ENCODE results near the gene DNAJC5. TPM values are rescaled to one million over a fixed set of nuclear protein-coding genes. Genes with fewer than 3 reads are reported as not detected.
"Not testable (repeated sequence)": the region's sequence is repeated elsewhere in the genome, so short reads cannot be mapped to it uniquely, and the experiment has no call there.

DNAJC5 gene
- total RNA-seq, 2 experiments from 2014 or later: 30.1 to 34.3 TPM

DNA sequence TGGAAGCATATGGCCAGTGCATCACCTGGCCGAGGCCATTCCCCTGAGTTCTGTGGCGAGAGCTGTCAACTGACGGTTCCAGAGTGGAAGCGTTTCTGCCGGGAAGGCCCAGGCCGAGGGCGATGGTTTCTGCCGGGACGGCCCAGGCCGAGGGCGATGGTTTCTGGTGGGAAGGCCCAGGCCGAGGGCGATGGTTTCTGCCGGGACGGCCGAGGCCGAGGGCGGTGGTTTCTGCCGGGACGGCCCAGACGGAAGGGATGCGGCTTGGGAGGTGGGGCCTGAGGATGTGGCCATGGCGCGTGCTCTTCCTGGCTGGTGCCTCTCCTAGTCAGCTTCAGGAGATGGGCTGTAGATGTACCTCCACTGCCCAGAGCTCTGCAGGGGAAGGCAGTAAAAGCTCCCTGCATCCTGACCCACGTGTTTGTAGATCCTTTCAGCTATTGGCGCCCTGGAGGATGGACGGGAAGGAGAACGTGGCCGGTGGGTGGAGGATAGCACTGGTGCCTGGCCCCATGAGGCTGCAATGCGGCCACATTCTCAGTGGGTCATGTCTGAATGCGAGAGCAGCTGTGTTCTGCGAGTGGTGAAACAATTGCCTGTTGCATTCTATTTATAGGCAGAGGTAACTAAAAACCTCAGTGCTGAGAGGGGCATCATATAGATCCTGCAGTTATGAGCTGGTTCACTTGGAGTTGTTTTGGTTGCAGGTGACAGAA, 17.0 kb upstream of the DNAJC5 start:
- ChIA-PET POLR2A (no interaction called here), CTCF (interaction anchor here (0.7 kb wide), 1 partner anchor 101 kb away, joined by 3 read pairs; the partner anchor contains the start of gene SAMD10)
- ATAC-seq: no peak
- Mint-ChIP-seq H3K4me1 (peaks cover 9% of the 10 kb centered on the region), H3K27ac (no peak overlapping the region), H3K27me3 (no peaks in the 10 kb centered on the region), H3K4me3 (no peak overlapping the region), H3K9me3 (ENCODE audit: low read depth) (no peaks in the 10 kb centered on the region), H3K36me3 (ENCODE audit: low read depth) (peaks cover 31% of the 10 kb centered on the region)
- intact Hi-C loops (cut with DNase I, micrococcal nuclease): no loop called here
- no peak for DNase-seq

GRCh38 chr20:63878899-63879663, 15.8 kb upstream of the DNAJC5 start:
- ChIA-PET POLR2A (no interaction called here), CTCF (no interaction called here)
- DNase-seq (no peak), ATAC-seq (no peak)
- Mint-ChIP-seq H3K4me3 (no peak overlapping the region), H3K27me3 (no peaks in the 10 kb centered on the region), H3K36me3 (ENCODE audit: low read depth) (peaks cover 26% of the 10 kb centered on the region), H3K9me3 (ENCODE audit: low read depth) (no peaks in the 10 kb centered on the region), H3K27ac (no peak overlapping the region), H3K4me1 (no peaks in the 10 kb centered on the region)
- intact Hi-C loops (cut with DNase I, micrococcal nuclease): no loop called here

DNA sequence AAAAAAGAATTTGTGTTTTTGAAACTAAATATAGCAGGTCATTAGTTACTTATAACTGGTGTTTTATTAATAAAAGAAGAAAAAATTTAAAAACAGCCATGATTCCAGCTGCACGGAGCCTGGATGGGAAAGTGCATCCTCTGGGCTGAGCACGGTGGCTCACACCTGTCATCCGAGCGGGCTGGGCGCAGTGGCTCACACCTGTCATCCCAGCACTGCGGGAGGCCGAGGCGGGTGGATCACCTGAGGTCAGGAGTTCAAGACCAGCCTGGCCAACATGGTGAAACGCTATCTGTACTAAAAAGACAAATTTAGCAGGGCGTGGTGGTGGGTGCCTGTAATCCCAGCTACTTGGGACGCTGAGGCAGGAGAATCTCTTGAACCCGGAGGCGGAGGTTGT, 14.0 kb upstream of the DNAJC5 start:
- H3K9me3 Mint-ChIP-seq (ENCODE audit: low read depth); POLR2A ChIA-PET; H3K27me3 Mint-ChIP-seq; H3K27ac Mint-ChIP-seq; H3K4me1 Mint-ChIP-seq; ATAC-seq; intact Hi-C loops (cut with DNase I, micrococcal nuclease); H3K4me3 Mint-ChIP-seq; DNase-seq: not testable (repeated sequence)
- CTCF ChIA-PET: interaction anchor here (0.8 kb wide), 1 partner anchor 13 kb away, joined by 3 read pairs; no protein-coding TSS in a partner anchor
- H3K36me3 Mint-ChIP-seq (ENCODE audit: low read depth): peaks cover 19% of the 10 kb centered on the region

DNA sequence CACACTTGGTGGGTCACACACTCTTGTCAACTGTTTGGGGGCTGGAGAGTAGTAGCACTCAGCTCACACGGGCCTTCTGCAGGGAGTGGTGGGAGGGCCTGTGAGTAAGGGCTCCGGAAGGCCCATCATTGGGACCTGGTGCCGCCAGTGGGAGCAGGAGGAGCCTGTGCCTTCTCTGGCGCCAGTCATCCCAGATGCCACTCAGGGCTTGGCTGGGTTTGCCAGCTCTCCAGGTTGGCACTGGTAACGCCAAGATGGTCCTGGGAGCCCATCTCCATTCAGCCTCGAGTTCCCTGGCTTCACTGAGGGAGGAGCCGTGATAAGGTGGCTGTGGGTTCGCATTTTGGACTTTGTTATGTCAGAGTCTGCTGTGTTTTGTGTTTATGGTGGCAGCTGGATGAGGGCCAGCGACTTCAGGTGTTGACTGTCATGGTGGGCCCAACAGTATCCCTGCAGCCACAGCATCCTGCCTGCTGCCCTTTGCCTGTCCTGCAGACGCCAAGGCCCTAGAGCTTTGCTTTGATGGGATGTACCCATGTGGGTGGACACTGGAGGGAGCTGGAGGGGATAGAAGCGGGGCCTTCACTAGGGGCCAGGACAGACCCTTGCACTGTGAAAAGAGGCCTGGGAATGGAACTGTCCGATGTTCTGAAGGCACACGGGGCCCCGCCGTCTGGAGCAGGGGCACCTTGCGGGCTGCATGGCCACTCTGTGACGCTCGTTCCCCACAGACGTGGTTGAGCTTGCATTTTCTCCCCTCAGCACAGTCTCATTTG, 13.3 kb upstream of the DNAJC5 start:
- no peak overlapping the region for H3K4me3 Mint-ChIP-seq
- ChIA-PET POLR2A (no interaction called here), CTCF (interaction anchor here (0.8 kb wide), 1 partner anchor 12 kb away, joined by 3 read pairs; no protein-coding TSS in a partner anchor)
- no peak overlapping the region for H3K27ac Mint-ChIP-seq
- no peaks in the 10 kb centered on the region for H3K4me1 Mint-ChIP-seq
- ATAC-seq: no peak
- no peaks in the 10 kb centered on the region for H3K27me3 Mint-ChIP-seq
- peaks cover 15% of the 10 kb centered on the region for H3K36me3 Mint-ChIP-seq (ENCODE audit: low read depth)
- DNase-seq: no peak
- intact Hi-C loops (cut with DNase I, micrococcal nuclease): no loop called here
- H3K9me3 Mint-ChIP-seq (ENCODE audit: low read depth): no peaks in the 10 kb centered on the region

DNA sequence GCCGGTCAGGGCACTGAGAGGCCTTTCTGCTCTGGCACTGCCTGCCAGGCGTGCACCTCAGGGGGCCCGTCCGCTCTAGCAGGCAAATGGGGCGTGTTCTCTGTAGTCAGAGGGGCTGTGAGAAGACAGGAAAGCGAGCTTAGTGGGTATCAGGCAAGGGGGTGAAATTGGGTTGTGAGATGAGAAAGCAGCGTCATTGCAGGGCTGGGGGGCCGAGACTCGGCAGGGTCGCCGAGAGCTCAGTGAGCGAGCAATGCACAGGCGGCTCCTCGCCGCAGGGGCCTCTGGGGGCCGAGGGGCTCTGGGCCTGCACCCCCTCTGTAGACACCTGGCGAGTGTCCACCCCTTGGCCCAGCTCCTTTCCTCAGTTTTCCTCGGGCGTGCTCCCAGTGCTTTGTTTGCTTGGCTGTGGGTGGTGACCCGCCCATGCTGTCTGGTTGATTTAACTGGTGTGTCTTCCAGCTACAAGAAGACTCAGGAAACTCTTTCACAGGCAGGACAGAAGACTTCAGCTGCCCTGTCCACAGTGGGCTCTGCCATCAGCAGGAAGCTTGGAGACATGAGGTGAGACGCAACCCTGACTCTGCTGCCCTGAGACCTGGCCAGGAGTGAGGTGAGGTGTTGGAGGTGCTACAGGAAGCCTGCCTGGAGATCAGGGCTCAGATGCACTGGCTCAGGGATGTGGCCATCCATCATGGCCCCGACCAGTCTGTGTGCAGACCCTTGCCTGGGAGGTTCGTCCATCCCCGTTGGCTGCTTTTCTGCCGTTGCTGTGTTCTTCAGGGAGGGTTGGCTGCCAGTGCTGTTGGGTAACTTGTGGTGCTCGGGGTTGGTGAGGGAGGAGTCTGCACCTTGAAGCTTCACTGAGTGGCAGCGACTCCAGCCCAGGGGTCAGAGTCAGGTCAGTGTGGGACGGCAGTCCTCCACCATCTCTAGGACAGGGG, 12.4 kb upstream of the DNAJC5 start:
- Mint-ChIP-seq H3K4me3 (no peak overlapping the region), H3K36me3 (ENCODE audit: low read depth) (peaks cover 17% of the 10 kb centered on the region), H3K27me3 (no peaks in the 10 kb centered on the region), H3K9me3 (ENCODE audit: low read depth) (no peaks in the 10 kb centered on the region), H3K4me1 (no peaks in the 10 kb centered on the region), H3K27ac (no peak overlapping the region)
- DNase-seq: no peak
- CTCF ChIA-PET: no interaction called here
- intact Hi-C loops (cut with DNase I, micrococcal nuclease): no loop called here
- POLR2A ChIA-PET: no interaction called here
- no peak for ATAC-seq

GRCh38 chr20:63883201-63883593, 11.7 kb upstream of the DNAJC5 start:
- H3K9me3 Mint-ChIP-seq (ENCODE audit: low read depth): no peaks in the 10 kb centered on the region
- ATAC-seq: no peak
- no peaks in the 10 kb centered on the region for H3K4me1 Mint-ChIP-seq
- ChIA-PET POLR2A (no interaction called here), CTCF (no interaction called here)
- H3K27me3 Mint-ChIP-seq: no peaks in the 10 kb centered on the region
- no peak for DNase-seq
- H3K27ac Mint-ChIP-seq: no peak overlapping the region
- intact Hi-C loops (cut with DNase I, micrococcal nuclease): no loop called here
- no peak overlapping the region for H3K4me3 Mint-ChIP-seq
- H3K36me3 Mint-ChIP-seq (ENCODE audit: low read depth): peaks cover 18% of the 10 kb centered on the region

GRCh38 chr20:63884506-63885263, 10.2 kb upstream of the DNAJC5 start:
- no peak overlapping the region for H3K27ac Mint-ChIP-seq
- no peak for DNase-seq
- intact Hi-C loops (cut with DNase I, micrococcal nuclease): no loop called here
- no peak for ATAC-seq
- ChIA-PET POLR2A (no interaction called here), CTCF (no interaction called here)
- H3K4me1 Mint-ChIP-seq: no peaks in the 10 kb centered on the region
- H3K4me3 Mint-ChIP-seq: no peak overlapping the region
- H3K27me3 Mint-ChIP-seq: no peaks in the 10 kb centered on the region
- H3K36me3 Mint-ChIP-seq (ENCODE audit: low read depth): peaks cover 23% of the 10 kb centered on the region
- no peaks in the 10 kb centered on the region for H3K9me3 Mint-ChIP-seq (ENCODE audit: low read depth)

DNA sequence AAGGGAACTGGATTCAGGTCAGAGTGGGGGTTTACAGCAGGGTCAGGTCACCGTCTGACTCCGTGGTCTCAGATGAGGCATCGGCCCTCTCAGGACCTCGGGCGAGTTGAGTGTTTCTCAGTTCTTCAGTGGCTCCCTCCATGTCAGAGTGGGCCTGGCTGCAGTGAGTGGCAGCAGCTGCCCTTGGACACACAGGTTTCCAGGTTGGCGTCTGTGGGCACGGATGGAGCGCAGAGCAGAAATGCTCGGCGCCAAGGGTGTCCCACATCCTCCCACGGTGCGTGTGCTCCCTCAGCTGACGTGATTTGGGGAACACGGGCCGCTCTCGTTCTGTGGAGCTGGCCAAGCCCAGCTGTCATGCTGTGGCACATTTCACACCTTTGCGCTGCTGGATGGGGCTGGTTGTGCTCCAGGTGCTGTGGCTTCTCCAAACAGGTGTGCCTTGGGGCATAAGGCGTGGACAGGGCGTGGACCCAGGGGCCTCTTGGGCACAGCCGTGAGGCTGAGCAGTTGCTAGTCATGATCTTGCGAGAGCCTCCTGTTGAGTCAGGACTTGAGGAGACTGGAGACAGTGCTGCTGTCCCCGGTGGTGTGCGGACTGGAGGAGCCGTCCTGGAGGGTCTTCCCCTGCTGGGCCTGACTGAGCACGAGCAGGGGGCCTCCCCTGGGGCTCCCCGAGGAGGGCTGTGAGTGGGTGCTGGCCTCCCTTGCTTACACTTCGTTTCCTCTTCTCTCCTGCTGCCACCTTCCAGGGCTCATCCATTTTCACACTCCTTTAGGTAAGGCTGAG, 9.5 kb upstream of the DNAJC5 start:
- DNase-seq: no peak
- no peaks in the 10 kb centered on the region for H3K4me1 Mint-ChIP-seq
- intact Hi-C loops (cut with DNase I, micrococcal nuclease): no loop called here
- no peak overlapping the region for H3K4me3 Mint-ChIP-seq
- H3K27me3 Mint-ChIP-seq: no peaks in the 10 kb centered on the region
- CTCF ChIA-PET: no interaction called here
- H3K9me3 Mint-ChIP-seq (ENCODE audit: low read depth): no peaks in the 10 kb centered on the region
- H3K27ac Mint-ChIP-seq: no peak overlapping the region
- POLR2A ChIA-PET: no interaction called here
- no peak for ATAC-seq
- peaks cover 25% of the 10 kb centered on the region for H3K36me3 Mint-ChIP-seq (ENCODE audit: low read depth)

DNA sequence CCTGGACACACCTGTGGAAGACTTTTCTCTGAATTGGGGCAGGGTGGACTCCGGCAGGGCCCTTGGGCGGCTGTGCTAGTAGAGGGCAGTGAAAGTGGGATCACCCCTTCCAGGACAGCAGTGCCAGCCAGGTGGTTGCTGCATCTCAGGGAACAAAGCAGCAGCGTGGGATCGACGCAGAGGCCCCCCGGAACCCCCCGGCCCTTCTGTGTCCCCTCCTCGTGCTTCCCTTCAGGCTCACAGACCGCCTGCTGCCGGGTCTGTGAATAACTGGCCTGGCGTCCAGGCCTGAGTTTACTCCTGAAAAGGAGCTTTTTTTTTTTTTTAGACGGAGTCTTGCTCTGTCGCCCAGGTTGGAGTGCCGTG, 8.9 kb upstream of the DNAJC5 start:
- Mint-ChIP-seq H3K9me3 (ENCODE audit: low read depth) (no peaks in the 10 kb centered on the region), H3K4me3 (no peak overlapping the region), H3K36me3 (ENCODE audit: low read depth) (peaks cover 28% of the 10 kb centered on the region), H3K27me3 (no peaks in the 10 kb centered on the region), H3K27ac (no peak overlapping the region), H3K4me1 (no peaks in the 10 kb centered on the region)
- intact Hi-C loops (cut with DNase I, micrococcal nuclease): no loop called here
- CTCF ChIA-PET: no interaction called here
- ATAC-seq (no peak), DNase-seq (no peak)
- POLR2A ChIA-PET: no interaction called here

DNA sequence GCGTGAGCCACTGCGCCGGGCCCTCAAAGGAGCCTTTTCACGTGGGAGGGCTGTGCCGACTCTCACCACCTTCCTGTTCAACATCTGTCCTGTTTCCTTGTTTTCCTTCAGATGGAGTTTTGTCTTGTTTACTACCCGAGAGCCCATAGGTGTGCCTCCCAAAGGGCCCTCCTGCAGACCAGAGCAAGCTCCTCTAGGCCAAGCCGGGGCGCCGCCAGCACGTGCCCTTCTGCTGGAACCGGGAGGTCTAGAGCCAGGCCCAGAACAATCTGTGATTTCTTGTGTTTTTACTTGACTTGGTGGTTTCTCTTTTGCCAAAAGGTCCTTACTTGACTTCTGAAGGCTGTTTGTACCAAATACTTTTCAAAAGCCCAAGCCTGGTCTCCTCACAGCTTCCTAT, 8.0 kb upstream of the DNAJC5 start:
- Mint-ChIP-seq H3K36me3 (ENCODE audit: low read depth) (peaks cover 29% of the 10 kb centered on the region), H3K27me3 (no peaks in the 10 kb centered on the region), H3K4me1 (no peaks in the 10 kb centered on the region), H3K27ac (no peak overlapping the region), H3K9me3 (ENCODE audit: low read depth) (no peaks in the 10 kb centered on the region), H3K4me3 (no peak overlapping the region)
- ATAC-seq (no peak), DNase-seq (no peak)
- CTCF ChIA-PET: no interaction called here
- intact Hi-C loops (cut with DNase I, micrococcal nuclease): no loop called here
- POLR2A ChIA-PET: no interaction called here

All from activated CD4-positive, alpha-beta T cell treated with anti-CD3 and anti-CD28 coated beads for 36 hours (primary cell).